UCSD-AML1 (cell line): ENCODE data around the gene SLC22A3.

ENCODE experiments used
- DNase-seq: peaks from one replicate; lab custom pipeline; 2025; ENCODE audit not compliant: unreplicated experiment; lab: John Stamatoyannopoulos, UW

Gene SLC22A3

DNA sequence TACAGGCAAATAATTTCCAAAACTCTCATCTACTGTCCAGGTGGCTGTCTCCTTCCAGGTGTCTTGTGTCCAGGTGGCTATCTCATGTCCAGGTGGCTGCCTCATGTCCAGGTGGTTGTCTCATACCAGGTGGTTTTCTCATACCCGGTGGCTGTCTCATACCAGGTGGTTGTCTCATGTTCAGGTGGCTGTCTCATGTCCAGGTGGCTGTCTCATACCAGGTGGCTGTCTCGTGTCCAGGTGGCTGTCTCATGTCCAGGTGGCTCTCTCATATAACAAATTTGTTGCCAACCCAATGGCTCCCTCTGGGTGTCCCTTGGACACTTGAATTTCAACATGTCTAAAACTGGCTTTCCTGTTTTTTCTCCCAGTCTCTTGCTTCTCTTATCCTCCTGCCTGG, 14.3 kb upstream of the SLC22A3 start:
- no peak for DNase-seq

GRCh38 chr6:160336200-160336599, 12.0 kb upstream of the SLC22A3 start:
- DNase-seq = no peak

GRCh38 chr6:160337301-160337700, 10.9 kb upstream of the SLC22A3 start:
- DNase-seq = no peak

DNA sequence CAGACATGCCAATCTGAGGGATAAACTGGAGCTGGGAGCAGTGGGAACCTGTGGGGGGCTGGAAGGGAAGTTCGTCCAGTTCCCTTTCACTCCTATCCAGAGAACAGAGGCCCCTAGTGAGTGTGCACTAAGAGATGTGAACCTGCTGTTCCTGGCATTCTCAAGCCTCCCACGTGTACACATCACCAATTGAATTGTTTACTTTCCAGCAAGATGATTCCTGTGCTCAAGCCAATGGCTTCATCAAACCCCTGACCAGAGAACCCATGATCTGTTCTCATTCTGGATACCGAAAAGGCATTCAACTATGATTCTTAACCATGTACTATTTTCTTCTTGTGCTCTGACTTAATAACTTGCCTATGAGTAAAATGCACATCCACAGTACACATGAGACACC, 10.2 kb upstream of the SLC22A3 start:
- no peak for DNase-seq

GRCh38 chr6:160343144-160343543, 5.0 kb upstream of the SLC22A3 start:
- DNase-seq = no peak

- no peak for DNase-seq
Measured at GRCh38 chr6:160344271-160344670, 3.9 kb upstream of the SLC22A3 start.

GRCh38 chr6:160347259-160348222, 637 bp upstream of the SLC22A3 start:
- DNase-seq = no peak

- no peak for DNase-seq
Measured at GRCh38 chr6:160349020-160349441, 853 bp downstream of the SLC22A3 start.

DNA sequence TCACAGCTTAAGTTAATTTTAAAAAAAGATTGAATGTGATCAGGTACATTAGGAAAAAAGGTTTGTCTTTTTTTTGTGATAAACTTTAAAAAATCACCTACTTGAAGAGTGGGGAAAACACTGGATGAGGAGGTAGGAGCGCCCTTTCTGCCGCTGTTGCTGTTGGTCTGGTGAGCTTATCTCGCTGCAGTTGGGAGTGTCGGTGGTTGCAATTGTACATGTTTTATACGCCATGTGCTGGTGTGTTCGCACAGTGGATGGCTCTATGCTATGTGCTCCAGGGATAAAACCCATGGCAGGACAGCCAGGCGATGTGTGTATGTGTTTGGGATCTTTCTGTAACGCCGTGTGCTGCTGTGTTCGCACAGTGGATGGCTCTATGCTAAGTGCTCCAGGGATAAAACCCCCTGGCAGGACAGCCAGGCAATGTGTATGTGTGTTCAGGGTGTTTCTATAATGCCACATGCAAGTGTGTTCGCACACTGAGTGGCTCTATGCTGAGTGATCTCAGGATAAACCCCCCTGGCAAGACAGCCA, 1.7 kb downstream of the SLC22A3 start:
- no peak for DNase-seq

- no peak for DNase-seq
Measured at GRCh38 chr6:160353950-160354496, 5.8 kb downstream of the SLC22A3 start.

- no peak for DNase-seq
Measured at GRCh38 chr6:160355001-160355400, 6.8 kb downstream of the SLC22A3 start.

DNA sequence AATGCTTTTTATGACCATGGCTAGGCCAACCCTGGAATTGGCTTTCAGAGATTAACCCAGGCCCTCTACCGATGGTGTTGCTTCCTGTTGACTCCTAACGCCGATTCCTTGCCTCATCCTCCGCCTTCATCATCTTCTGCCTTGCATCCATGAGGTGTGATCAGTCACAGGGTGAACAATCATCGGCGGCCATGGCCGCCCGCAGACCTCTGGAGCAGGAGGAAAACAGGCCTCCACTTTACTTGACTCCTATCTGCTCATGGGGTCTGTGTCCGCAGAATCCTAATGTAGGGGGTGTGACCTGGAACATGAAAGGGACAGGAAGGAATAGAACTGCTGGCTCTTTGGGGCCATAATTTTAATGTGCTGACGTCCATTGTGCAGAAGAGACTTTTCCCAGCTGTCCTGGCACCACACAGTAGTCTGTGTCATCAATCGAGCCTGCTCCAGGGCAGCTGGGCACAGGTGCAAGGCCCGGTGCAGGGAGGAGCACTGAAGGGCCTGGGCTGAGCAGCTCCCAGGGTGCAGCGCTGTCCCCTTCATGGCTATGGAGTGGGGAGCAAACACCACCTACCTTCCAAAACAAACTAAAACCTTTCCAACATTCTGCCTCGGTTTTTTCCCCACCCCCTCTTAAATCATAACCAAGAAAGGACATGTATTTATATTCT, 8.0 kb downstream of the SLC22A3 start:
- no peak for DNase-seq

DNA sequence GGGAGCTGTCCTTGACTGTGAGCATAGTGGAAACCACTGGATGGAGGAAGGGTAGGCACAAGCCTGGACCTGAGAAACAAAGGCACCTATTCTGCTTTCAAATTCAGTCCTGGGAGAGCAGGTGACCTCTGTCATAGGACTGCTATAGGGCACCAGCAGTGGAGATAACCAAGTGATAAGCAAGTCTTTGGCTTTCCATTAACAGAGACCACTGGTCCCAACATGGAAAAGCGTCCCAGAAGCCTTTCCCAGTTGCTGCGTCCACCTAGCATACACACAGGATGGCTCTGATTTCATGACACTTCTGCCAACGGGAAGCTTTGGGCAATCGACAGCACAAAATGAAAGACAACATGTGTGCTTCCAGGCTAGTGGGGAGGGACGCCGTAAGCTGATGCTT, 8.9 kb downstream of the SLC22A3 start:
- DNase-seq = no peak

DNA sequence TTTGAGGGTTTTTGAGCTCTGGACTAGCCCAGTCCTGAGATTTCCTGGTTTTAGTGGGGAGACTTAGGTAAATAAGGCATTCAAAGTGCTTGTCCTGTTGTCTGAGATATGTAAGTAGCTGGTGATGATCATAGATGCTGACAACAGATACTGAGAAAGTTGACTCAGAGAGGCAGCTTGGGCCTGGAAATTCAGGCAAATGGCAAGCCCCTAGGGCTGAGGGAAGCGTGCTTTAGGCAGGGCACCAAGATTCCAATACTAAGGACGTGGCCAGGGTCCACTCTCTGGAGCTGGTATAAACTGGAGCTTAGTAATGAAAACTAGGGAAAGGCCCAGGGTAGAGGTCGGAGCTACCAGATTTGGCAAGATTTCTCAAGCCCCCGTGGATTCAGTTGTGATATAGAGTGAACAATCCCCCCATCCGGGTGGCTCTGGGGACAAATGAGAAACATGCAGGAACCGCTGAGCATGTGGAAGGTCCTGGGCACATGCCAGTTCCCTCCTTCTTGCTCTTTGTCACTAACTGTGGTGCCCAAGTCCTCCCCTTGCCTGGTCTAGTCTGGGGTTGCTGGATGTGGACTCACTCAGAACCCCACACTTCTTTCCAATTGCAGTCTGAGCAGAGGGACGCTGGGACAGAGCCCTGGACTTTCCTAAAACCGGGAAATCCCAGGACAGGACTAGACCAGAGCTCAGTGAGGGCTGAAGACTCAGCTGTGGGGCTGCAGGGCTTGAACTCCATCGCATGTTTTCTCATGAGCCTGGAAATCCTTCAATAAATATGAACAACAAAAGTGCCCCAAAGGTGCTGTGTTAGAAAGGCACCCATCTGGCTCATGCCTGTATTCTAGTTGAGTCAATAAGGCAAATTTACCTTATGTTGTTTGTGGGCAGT, 10.3 kb downstream of the SLC22A3 start:
- no peak for DNase-seq

DNA sequence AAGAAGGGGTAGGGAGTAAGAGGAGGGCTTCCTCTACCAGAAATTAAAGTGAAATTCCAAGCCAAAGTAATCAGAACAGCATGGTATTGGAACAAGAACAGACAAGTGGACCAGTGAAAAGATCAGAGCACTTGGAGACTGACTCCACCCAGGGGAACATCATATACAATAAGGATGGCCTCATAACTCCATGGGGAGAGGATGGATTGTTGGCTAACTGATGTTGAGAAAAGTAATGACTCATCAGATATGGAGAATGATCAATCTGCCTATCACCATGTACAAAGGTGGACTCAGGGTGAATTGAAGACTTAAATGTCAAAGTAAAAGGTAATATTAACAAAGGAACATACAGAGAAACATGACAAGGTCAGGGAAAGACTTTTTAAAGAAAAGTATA, 12.8 kb downstream of the SLC22A3 start:
- no peak for DNase-seq

DNA sequence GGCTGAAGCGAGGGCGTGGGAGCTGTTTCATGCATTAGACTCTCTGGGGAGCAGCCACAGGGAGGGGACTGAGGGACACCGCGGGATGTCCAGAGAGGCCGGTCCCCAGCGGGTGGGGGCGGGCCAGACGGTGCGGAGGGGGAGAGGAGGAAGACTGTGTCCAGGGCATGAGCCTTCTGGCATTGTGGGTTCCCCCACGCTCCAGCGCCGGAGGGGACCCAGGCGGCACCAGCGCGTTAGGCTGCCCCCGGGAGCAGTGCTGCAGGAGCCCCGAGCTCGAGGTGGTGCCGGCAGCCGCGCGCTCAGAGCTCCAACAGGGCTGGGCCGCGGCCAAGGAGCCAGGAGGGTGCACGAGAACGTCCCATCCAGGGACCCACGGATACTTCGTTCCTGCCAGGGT, 14.4 kb downstream of the SLC22A3 start:
- DNase-seq = no peak

DNA sequence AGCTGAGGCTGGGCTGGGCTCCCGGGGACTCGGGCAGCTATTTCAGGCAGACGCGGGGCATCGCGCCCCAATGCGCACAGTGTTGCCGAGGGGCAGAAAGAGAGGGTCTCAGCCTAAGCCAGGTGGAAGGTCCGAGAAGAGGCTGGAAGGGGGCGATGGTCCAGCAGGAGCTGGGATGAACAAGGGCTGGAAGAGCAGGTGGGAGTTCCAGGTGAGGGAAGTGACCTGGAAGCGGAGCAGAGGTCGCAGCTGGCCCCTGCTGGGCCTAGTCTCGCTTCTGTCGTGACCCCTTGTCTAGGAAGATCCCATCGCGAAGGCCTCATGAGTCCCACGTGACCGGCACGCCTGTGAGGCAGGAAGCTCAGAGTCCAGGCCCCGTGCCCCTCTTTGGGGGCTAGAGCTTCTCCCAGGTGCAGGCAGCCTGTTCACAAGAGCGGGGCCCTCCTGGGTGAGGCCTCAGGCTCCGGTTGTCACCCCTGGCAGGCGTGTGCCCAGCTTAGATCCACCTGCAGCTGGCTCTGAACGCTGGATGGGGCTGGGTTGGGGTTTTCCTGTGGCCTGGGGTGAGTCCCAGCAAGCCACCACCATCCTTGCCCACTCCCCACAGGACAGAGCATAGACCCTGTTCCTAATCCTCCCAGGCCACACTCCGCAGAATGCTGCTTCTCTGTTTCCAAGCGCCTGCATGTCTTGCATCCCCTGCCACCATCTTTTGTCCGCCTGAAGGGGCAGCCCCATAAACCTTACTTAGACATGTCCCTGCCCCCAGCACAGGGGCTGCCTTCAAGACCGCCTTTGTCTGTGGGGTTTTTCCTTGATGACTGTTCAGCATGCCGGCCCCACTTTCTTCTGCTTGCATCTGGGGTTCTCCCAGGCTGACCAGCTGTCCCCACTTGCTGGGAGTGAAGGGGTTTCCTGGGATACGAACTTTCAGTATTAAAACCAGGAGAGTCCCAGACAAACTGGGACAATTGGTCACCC, 15.1 kb downstream of the SLC22A3 start:
- no peak for DNase-seq

- no peak for DNase-seq
Measured at GRCh38 chr6:160365117-160365516, 16.9 kb downstream of the SLC22A3 start.

GRCh38 chr6:160367798-160368547, 19.8 kb downstream of the SLC22A3 start:
- DNase-seq = no peak
